PC-9 (cell line): ENCODE measurements around the gene SAMSN1. TPM values are rescaled to one million over a fixed set of nuclear protein-coding genes. Genes with fewer than 3 reads are reported as not detected.

Experiments used
- BruUV-seq: library from RNA; stranded (reverse); fragments of 400-500 nt; replicated peaks from 2 replicates; lab custom pipeline; 2021; lab: Mats Ljungman, UMichigan
- CTCF ChIA-PET: fragments of 300-600 bp; sonication (Branson Sonifier 250); formaldehyde crosslinking; loops from one replicate; lab custom pipeline; 2022; ENCODE audit warnings: antibody characterized with exemption; lab: Charles Lee
- POLR2A ChIA-PET: fragments of 300-600 bp; sonication (Branson Sonifier 250); formaldehyde crosslinking; loops from one replicate; lab custom pipeline; 2022; ENCODE audit warnings: antibody characterized with exemption; ENCODE audit not compliant: unreplicated experiment; lab: Charles Lee
- DNase-seq, 2 experiments: peaks; one replicate each; pipeline versions ENCODE4 v3.0.0 to v3.0.0-alpha.2; 2015 to 2022; ENCODE audit warnings: mixed read lengths in 1 of 2
- H2AFZ ChIP-seq: fragments of 200-600 bp; sonication (generic); 2 replicates; pipeline ENCODE4 v1.8.1; 2017; ENCODE audit warnings: antibody characterized with exemption
- H3F3A ChIP-seq: fragments of 200-600 bp; sonication (generic); 2 replicates; pipeline ENCODE4 v1.8.1; 2017; ENCODE audit warnings: antibody characterized with exemption, mild to moderate bottlenecking, low read depth; ENCODE audit not compliant: insufficient read depth
- H3K27ac ChIP-seq: fragments of 200-600 bp; sonication (generic); 2 replicates; pipeline ENCODE4 v1.6.1; 2016; ENCODE audit warnings: mixed run types
- H3K27me3 ChIP-seq: fragments of 200-600 bp; sonication (generic); 2 replicates; pipeline ENCODE4 v1.6.1; 2016; ENCODE audit warnings: low read depth, mixed run types; ENCODE audit not compliant: insufficient read depth
- H3K36me3 ChIP-seq: fragments of 200-600 bp; sonication (generic); 2 replicates; pipeline ENCODE4 v1.6.1; 2016; ENCODE audit warnings: low read depth, mixed run types
- H3K4me1 ChIP-seq: fragments of 200-600 bp; sonication (generic); replicated peaks from 2 replicates; pipeline ENCODE4 v1.6.1; 2016; ENCODE audit warnings: mixed run types; ENCODE audit not compliant: insufficient read depth
- H3K4me2 ChIP-seq: fragments of 200-600 bp; sonication (generic); 2 replicates; pipeline ENCODE4 v1.6.1; 2017; ENCODE audit warnings: mixed run types
- H3K4me3 ChIP-seq: fragments of 200-600 bp; sonication (generic); 2 replicates; pipeline ENCODE4 v1.6.1; 2016; ENCODE audit warnings: mixed run types
- H3K79me2 ChIP-seq: fragments of 200-600 bp; sonication (generic); 2 replicates; pipeline ENCODE4 v1.6.1; 2017; ENCODE audit warnings: low read depth, mixed run types
- H3K9me2 ChIP-seq: fragments of 200-600 bp; sonication (generic); 2 replicates; pipeline ENCODE4 v1.8.1; 2017; ENCODE audit warnings: mild to moderate bottlenecking; ENCODE audit not compliant: insufficient read depth
- H3K9me3 ChIP-seq: fragments of 200-600 bp; sonication (generic); 2 replicates; pipeline ENCODE4 v1.8.1; 2016; ENCODE audit warnings: low read depth; ENCODE audit not compliant: insufficient read depth
- H4K20me1 ChIP-seq: fragments of 200-600 bp; sonication (generic); 2 replicates; pipeline ENCODE4 v1.8.1; 2017; ENCODE audit not compliant: insufficient read depth
- EZH2 ChIP-seq: fragments of 200-600 bp; sonication (generic); IDR thresholded peaks from 2 replicates; pipeline ENCODE4 v1.8.0; 2017; ENCODE audit warnings: antibody characterized with exemption, low read depth
- intact Hi-C: fragments of 100-400 bp; cut with micrococcal nuclease; formaldehyde crosslinking; loops from one replicate; pipeline ENCODE4 v1.10.0; 2022; ENCODE audit not compliant: unreplicated experiment
- total RNA-seq: library from RNA; stranded (reverse); gene quantifications from 2 replicates; pipeline ENCODE4 v1.2.3, GENCODE V29; 2021
- TF ChIP-seq, protein P1 (sequence below): fragments of 200-600 bp; sonication (generic); conservative IDR thresholded peaks from 2 replicates; pipeline ENCODE4 v1.6.1; 2017; ENCODE audit warnings: mixed run types, antibody characterized with exemption, mild to moderate bottlenecking, moderate library complexity

SAMSN1 gene
- total RNA-seq, 1 experiment from 2014 or later = 0.41 TPM

DNA sequence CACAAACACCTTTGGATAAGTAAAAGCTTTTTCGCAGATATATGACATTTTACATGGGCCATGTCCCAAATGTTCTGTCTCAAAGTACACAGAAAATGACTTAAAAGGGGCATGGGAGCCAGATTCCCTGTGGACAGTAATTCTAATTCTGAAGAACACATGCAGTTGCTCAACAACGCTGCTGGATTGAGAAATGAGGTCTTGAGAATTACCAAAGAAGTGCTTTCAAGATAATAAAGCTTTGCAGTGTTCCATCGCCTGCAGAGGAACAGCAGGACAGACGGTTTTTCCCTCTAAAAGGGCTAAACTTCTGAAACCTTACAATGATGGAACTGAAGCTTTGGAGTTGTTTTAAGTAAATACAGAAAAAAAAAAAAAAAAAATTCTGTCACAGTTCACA lies 107.9 kb downstream of the SAMSN1 start:
- intact Hi-C loops = no loop called here
- BruUV-seq = no TSS peak
- Histone ChIP-seq H3K36me3 (no peaks in the 10 kb centered on the region), H3K4me2 (no peak overlapping the region), H3K9me2 (no peaks in the 10 kb centered on the region; the same call in 1 of the 2 replicates), H3F3A (no peaks in the 10 kb centered on the region), H3K79me2 (no peaks in the 10 kb centered on the region), H4K20me1 (no peaks in the 10 kb centered on the region), H3K4me3 (no peak overlapping the region), H2AFZ (0 out of 2 replicates have a peak overlapping the region, but pooled peaks have one; percentile 9), H3K9me3 (no peaks in the 10 kb centered on the region), H3K27me3 (no peaks in the 10 kb centered on the region), H3K27ac (no peak overlapping the region), H3K4me1 (no peaks in the 10 kb centered on the region)
- no peak for DNase-seq
- TF ChIP-seq, protein P1, sequence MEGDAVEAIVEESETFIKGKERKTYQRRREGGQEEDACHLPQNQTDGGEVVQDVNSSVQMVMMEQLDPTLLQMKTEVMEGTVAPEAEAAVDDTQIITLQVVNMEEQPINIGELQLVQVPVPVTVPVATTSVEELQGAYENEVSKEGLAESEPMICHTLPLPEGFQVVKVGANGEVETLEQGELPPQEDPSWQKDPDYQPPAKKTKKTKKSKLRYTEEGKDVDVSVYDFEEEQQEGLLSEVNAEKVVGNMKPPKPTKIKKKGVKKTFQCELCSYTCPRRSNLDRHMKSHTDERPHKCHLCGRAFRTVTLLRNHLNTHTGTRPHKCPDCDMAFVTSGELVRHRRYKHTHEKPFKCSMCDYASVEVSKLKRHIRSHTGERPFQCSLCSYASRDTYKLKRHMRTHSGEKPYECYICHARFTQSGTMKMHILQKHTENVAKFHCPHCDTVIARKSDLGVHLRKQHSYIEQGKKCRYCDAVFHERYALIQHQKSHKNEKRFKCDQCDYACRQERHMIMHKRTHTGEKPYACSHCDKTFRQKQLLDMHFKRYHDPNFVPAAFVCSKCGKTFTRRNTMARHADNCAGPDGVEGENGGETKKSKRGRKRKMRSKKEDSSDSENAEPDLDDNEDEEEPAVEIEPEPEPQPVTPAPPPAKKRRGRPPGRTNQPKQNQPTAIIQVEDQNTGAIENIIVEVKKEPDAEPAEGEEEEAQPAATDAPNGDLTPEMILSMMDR = no peak
- no peak for TF ChIP-seq EZH2
- CTCF ChIA-PET = no interaction called here
- POLR2A ChIA-PET = no interaction called here

DNA sequence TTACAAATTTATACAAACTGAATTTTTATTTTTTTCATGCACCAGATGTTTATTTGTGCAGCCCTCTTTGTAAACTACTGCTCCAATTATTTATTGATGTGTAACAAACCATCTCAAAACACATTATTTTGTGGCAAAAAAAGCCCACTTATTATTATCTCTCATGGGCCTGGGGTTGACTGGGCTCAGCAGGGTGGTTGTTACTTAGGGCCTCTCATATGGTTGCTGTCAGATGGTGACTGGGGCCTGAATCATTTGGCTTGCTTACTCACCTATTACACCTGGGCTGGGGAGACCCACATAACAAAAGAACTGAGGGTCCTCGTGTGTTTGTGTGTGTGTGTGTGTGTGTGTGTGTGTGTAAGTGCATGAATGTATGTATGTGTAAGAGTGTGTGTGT lies 110.7 kb downstream of the SAMSN1 start:
- CTCF ChIA-PET = no interaction called here

More for the DNA sequence above, 110.7 kb downstream of the SAMSN1 start:
- no peaks in the 10 kb centered on the region for H3K27me3 ChIP-seq
- intact Hi-C loops = no loop called here
- no peak overlapping the region for H3K27ac ChIP-seq
- POLR2A ChIA-PET = no interaction called here
- DNase-seq = no peak
- H3K4me3 ChIP-seq = no peak overlapping the region
- H3K4me2 ChIP-seq = no peak overlapping the region
- no peaks in the 10 kb centered on the region for H3K36me3 ChIP-seq
- H3K9me3 ChIP-seq = no peaks in the 10 kb centered on the region
- no peak for TF ChIP-seq EZH2
- TF ChIP-seq, protein P1 = no peak
- H3K4me1 ChIP-seq = no peaks in the 10 kb centered on the region
- no peak overlapping the region for H2AFZ ChIP-seq
- H3K9me2 ChIP-seq = no peaks in the 10 kb centered on the region; the same call in 1 of the 2 replicates
- H4K20me1 ChIP-seq = no peaks in the 10 kb centered on the region
- H3K79me2 ChIP-seq = no peaks in the 10 kb centered on the region
- no peaks in the 10 kb centered on the region for H3F3A ChIP-seq
- BruUV-seq = no TSS peak

Other genes starting within 250 kb of the SAMSN1 start
- gene HSPA13, start 163.2 kb downstream of the SAMSN1 start, total RNA-seq = 19.0 and 24.9 TPM in 2 replicates